AG09309 (cell line): Measurements from ENCODE around the gene PABPN1L.

Source experiments
- DNase-seq: peaks from one replicate; pipeline ENCODE4 v3.0.0-alpha.2; 2010; ENCODE audit warnings: low read depth
- H3K4me3 ChIP-seq: 2 replicates; pipeline ENCODE4 v1.5.1; 2011; ENCODE audit warnings: mild to moderate bottlenecking, low read depth, low read length, moderate library complexity; ENCODE audit not compliant: control insufficient read depth
- TF ChIP-seq, protein P1 (sequence below): IDR thresholded peaks from 2 replicates; pipeline ENCODE4 v1.5.1; 2011; ENCODE audit warnings: mild to moderate bottlenecking, low read depth, low read length, inconsistent platforms; ENCODE audit not compliant: insufficient read depth, control insufficient read depth; ENCODE audit errors: missing control alignments

PABPN1L gene

DNA sequence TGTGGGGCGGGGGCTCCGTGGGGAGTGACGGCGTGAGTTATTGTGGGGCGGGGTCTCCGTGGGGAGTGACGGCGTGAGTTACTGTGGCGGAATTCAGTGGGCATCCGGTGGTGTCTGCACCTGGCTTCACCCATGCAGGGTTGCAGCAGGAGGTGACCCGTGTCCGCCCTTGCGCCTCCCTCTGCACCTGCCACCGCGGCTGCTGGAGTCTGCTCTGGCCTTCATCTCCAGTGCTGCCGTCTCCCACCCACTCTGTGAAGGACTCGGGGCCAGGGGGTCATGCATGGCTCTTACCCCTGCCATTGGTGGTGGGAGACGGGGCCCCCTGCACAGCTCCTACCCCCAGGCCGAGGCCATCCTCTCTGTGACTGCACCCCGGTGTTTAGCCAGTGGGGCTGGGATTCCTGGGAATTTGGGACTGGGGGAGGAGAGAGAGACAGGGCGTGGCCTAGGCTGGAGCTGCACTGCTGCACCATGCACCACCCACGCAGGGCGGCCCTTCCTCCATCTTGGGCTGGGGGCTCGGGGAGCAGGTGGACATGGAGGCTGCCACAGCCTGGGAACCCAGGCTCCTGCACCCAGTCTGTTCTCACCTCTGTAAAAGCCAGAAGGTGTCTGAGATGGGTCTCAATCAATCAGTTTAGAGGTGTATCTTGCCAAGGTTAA is 1.3 kb upstream of the PABPN1L start:
- no peak overlapping the region for H3K4me3 ChIP-seq
- TF ChIP-seq, protein P1, sequence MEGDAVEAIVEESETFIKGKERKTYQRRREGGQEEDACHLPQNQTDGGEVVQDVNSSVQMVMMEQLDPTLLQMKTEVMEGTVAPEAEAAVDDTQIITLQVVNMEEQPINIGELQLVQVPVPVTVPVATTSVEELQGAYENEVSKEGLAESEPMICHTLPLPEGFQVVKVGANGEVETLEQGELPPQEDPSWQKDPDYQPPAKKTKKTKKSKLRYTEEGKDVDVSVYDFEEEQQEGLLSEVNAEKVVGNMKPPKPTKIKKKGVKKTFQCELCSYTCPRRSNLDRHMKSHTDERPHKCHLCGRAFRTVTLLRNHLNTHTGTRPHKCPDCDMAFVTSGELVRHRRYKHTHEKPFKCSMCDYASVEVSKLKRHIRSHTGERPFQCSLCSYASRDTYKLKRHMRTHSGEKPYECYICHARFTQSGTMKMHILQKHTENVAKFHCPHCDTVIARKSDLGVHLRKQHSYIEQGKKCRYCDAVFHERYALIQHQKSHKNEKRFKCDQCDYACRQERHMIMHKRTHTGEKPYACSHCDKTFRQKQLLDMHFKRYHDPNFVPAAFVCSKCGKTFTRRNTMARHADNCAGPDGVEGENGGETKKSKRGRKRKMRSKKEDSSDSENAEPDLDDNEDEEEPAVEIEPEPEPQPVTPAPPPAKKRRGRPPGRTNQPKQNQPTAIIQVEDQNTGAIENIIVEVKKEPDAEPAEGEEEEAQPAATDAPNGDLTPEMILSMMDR = no peak
- no peak for DNase-seq

DNA sequence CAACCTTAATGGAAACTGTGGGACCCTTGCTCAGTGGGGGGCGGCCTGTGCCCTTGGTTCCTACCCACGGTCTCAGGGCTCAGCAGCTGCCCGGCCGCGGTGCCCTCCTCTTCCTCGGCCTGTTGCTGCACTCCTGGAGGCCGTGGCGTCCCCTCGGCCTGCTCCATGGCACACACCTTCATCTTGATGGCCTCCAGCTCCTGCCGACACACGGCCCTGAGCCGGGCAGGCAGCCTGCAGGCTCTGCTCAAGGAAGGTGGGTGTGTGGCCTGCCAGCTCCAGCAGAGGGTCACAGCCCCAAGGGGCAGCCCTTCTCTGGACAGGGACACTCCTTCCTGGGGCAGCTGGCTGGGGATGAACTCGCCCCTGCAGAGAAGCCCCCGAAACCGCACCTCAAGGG is 718 bp downstream of the PABPN1L start:
- DNase-seq = no peak
- H3K4me3 ChIP-seq = no peak overlapping the region

DNA sequence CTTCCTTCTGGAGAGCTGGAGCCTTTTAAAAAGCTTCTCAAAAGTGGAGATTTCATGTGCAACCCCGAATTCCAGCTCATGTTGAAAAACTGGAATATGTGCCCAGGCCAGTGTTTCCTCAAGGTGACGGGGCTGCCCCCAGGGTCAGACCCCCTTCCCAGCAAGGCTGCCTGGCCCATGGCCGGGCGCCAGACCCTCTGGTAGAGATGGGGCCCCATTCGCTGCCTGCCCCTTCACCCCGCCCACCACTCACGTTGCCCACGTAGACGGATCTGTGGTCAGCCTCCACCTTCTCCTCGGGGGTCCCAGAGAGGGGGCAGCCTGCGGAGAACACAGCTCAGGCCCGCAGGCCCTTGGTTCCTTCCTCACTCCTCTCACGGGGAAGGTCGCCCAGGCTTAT is 1.1 kb downstream of the PABPN1L start:
- DNase-seq = no peak
- TF ChIP-seq, protein P1 = no peak

More for the DNA sequence above, 718 bp downstream of the PABPN1L start:
- TF ChIP-seq, protein P1 = no peak

DNA sequence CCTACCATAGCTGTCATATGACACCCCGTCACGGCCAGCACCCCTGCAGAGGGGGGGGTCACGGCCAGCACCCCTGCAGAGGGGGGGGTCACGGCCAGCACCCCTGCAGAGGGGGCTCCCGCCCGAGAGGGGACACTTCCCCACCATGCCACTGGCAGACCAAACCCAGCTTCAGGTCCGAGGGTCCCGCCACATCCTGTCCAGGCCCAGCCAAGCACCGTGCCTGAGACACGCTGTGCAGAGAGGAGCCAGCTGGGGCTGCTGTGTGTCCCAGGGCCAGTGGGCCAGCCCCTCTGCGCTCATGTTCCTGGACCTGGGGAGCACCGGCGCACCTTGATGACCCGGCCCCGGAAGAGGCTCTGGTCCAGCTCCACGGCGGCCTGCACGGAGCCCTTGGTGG is 1.9 kb downstream of the PABPN1L start:
- TF ChIP-seq, protein P1 = no peak
- no peak for DNase-seq
- H3K4me3 ChIP-seq = no peak overlapping the region

More for the DNA sequence above, 1.1 kb downstream of the PABPN1L start:
- no peak overlapping the region for H3K4me3 ChIP-seq

DNA sequence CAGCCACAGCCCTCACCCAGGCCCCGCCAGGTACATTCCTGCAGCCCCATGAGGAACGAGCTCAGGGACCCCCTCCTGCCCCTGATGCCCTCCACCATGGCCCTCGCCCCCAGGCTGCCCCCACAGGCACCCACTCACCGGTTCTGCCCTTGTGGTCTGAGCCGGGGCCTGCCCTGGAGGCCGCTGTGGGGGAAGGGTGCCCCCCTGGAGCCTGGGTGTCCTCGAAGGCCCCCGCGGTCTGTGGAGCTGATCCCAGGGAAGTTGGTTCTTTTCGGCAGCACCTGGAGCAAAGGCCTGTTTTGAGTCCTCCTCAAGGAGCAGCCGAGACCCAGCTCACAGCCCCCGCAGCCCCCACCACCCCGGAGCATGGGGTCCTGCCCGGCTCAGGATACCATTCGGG is 2.4 kb downstream of the PABPN1L start:
- no peak overlapping the region for H3K4me3 ChIP-seq
- no peak for DNase-seq
- TF ChIP-seq, protein P1 = no peak

DNA sequence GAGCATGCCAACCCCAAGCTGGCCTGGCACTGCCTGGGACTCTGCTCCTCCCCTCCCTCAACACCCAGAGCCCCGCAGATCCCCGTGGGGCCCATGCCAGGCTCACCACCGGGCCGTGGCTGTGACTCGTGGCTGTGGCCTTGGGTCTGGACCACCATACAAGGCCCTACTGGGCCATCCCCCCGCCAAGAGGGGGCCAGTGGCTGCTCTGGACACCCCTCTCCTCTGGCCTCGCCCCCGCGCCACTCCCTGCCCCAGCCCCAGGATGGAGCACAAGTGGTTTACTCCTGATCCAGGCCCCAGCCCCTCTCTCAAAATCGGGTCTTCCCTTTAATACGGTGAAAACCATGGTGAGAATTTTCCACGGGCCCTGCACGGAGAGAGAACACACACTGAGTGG is 3.0 kb downstream of the PABPN1L start:
- TF ChIP-seq, protein P1 = no peak
- DNase-seq = no peak
- no peak overlapping the region for H3K4me3 ChIP-seq
